Measurements from ENCODE around the gene RNF207. TPM values are rescaled to one million over a fixed set of nuclear protein-coding genes. Genes with fewer than 3 reads are reported as not detected.

The RNF207 gene
- total RNA-seq, 1 experiment from 2014 or later: 4.9 TPM

- no peak overlapping the region for H3K4me3 Mint-ChIP-seq
- H3K14ac ChIP-seq (ENCODE audit: insufficient read depth, low read length): no peak overlapping the region
- H3T11ph ChIP-seq (ENCODE audit: low read length): no peak overlapping the region
- H2BK12ac ChIP-seq (ENCODE audit: insufficient read length, low read depth, low read length): no peak overlapping the region
- H3K9me3 ChIP-seq (ENCODE audit: control insufficient read depth, low read depth, low read length): no peaks in the 10 kb centered on the region
- H3K4me2 ChIP-seq (ENCODE audit: insufficient read depth, insufficient read length, low read length): no peak overlapping the region
- H3K27me3 Mint-ChIP-seq (ENCODE audit: low read depth): peaks cover 48% of the 10 kb centered on the region
- no peak overlapping the region for H2BK15ac ChIP-seq (ENCODE audit: low read depth, low read length)
- H3K56ac ChIP-seq (ENCODE audit: insufficient read length, low read depth, low read length): no peak overlapping the region
- no peaks in the 10 kb centered on the region for H3K9me3 Mint-ChIP-seq
- no peak overlapping the region for H3K4ac ChIP-seq (ENCODE audit: low read depth, low read length)
- H3K4me1 Mint-ChIP-seq: peaks cover 4 to 11% of the 10 kb centered on the region in 2 experiments; a peak in 3 of 4 replicates
- DNase-seq: no peak
- no peak overlapping the region for H2AK5ac ChIP-seq (ENCODE audit: insufficient read length, low read length)
- H4K8ac ChIP-seq (replicated peaks; ENCODE audit: insufficient read length, low read depth, low read length): no peak overlapping the region
- H3K9ac ChIP-seq (ENCODE audit: extremely low read depth, insufficient read length, low read length): no peak overlapping the region
- H3K27ac Mint-ChIP-seq: no peak overlapping the region
- no peak overlapping the region for H3K23ac ChIP-seq (ENCODE audit: insufficient read length, low read depth, low read length)
- WGBS (ENCODE audit: extremely low coverage, insufficient read length, low lambda C conversion rate): no CpG with 5 or more reads among the region's 8 CpGs
- H4K91ac ChIP-seq (ENCODE audit: insufficient read length, low read depth, low read length): no peak overlapping the region
- H3K79me2 ChIP-seq (ENCODE audit: insufficient read depth, low read length): no peaks in the 10 kb centered on the region
- no peaks in the 10 kb centered on the region for H3K4me1 ChIP-seq (ENCODE audit: insufficient read depth, low read length)
- no peak overlapping the region for H2BK20ac ChIP-seq (ENCODE audit: low read depth, low read length, poor library complexity, severe bottlenecking)
- no peak overlapping the region for H2BK5ac ChIP-seq (ENCODE audit: insufficient read length, low read length)
- H3K36me3 Mint-ChIP-seq (ENCODE audit: insufficient read depth in 1 of 3, low read depth in 3 of 3): peaks cover 0 to 3% (median 2%) of the 10 kb centered on the region in 3 experiments; a peak in 5 of 7 replicates
- H2AFZ ChIP-seq (ENCODE audit: low read length): no peak overlapping the region
- H4K20me1 ChIP-seq (ENCODE audit: control insufficient read depth, insufficient read depth, insufficient read length): no peaks in the 10 kb centered on the region
- H3K27me3 ChIP-seq (ENCODE audit: insufficient read depth, low read length): peaks cover 7% of the 10 kb centered on the region; the same call in 1 of the 2 replicates
- H3K23me2 ChIP-seq (ENCODE audit: insufficient read length, low read depth, low read length, poor library complexity, severe bottlenecking): peaks cover 4% of the 10 kb centered on the region
- no peak overlapping the region for H2BK120ac ChIP-seq (ENCODE audit: low read depth, low read length, poor library complexity, severe bottlenecking)
- H3K18ac ChIP-seq (ENCODE audit: insufficient read length, low read depth, low read length): no peak overlapping the region
- TF ChIP-seq CTCF (conservative IDR thresholded peaks at IDR 0.05): no peak
- H4K5ac ChIP-seq (ENCODE audit: insufficient read length, low read depth, low read length): no peak overlapping the region
- H3K79me1 ChIP-seq (ENCODE audit: insufficient read depth, low read depth, low read length, poor library complexity, severe bottlenecking): no peaks in the 10 kb centered on the region
- no peak overlapping the region for H3K27ac ChIP-seq (ENCODE audit: insufficient read length, low read depth, low read length)
These were observed 51.7 kb downstream of the RNF207 start for GRCh38 chr1:6257541-6258069.
